HG03039 (cell line): ENCODE data around the gene ATRAID.
"Not testable (repeated sequence)": the region's sequence is repeated elsewhere in the genome, so short reads cannot be mapped to it uniquely, and the experiment has no call there.

Source experiments
- ATAC-seq: cut with Tn5 transposase; IDR thresholded peaks from one replicate; pipeline ENCODE4 v1.9.1; 2021; ENCODE audit warnings: mild to moderate bottlenecking, moderate library complexity; ENCODE audit not compliant: unreplicated experiment

The ATRAID gene

GRCh38 chr2:27191070-27191829, 20.6 kb upstream of the ATRAID start:
- no peak for ATAC-seq

- no peak for ATAC-seq
Observed at GRCh38 chr2:27194538-27195354, 17.1 kb upstream of the ATRAID start.

GRCh38 chr2:27195799-27196198, 16.0 kb upstream of the ATRAID start:
- ATAC-seq, result not testable (repeated sequence)

- ATAC-seq, result not testable (repeated sequence)
Observed at GRCh38 chr2:27198068-27198467, 13.8 kb upstream of the ATRAID start.

- no peak for ATAC-seq
Observed at GRCh38 chr2:27198627-27199026, 13.2 kb upstream of the ATRAID start.

GRCh38 chr2:27199241-27199640, 12.6 kb upstream of the ATRAID start:
- ATAC-seq, result no peak

GRCh38 chr2:27201675-27202074, 10.2 kb upstream of the ATRAID start:
- no peak for ATAC-seq

GRCh38 chr2:27202854-27203253, 9.0 kb upstream of the ATRAID start:
- ATAC-seq, result no peak

GRCh38 chr2:27203741-27204140, 8.1 kb upstream of the ATRAID start:
- ATAC-seq, result no peak

GRCh38 chr2:27204566-27204965, 7.3 kb upstream of the ATRAID start:
- no peak for ATAC-seq

- no peak for ATAC-seq
Observed at GRCh38 chr2:27205206-27205605, 6.6 kb upstream of the ATRAID start.

GRCh38 chr2:27206346-27206745, 5.5 kb upstream of the ATRAID start:
- no peak for ATAC-seq

GRCh38 chr2:27208486-27209050, 3.3 kb upstream of the ATRAID start:
- no peak for ATAC-seq

- ATAC-seq, result no peak
Observed at GRCh38 chr2:27209621-27210401, 2.0 kb upstream of the ATRAID start.

GRCh38 chr2:27211241-27211942, 449 bp upstream of the ATRAID start:
- ATAC-seq, result no peak

- ATAC-seq, result no peak
Observed at GRCh38 chr2:27212626-27213471, 1.0 kb downstream of the ATRAID start.

- no peak for ATAC-seq
Observed at GRCh38 chr2:27214941-27215340, 3.1 kb downstream of the ATRAID start.

GRCh38 chr2:27216416-27217137, 4.7 kb downstream of the ATRAID start:
- no peak for ATAC-seq
